Testis (tissue), 2 donors: ENCODE data around the gene PPP1R26.

Experiments
- POLR2A ChIP-seq: fragments of 450-650 bp; IDR thresholded peaks from one replicate; pipeline ENCODE4 v1.6.1; 2017; ENCODE audit warnings: antibody characterized with exemption, mild to moderate bottlenecking, moderate library complexity
- TF ChIP-seq, protein P1 (sequence below), 3 experiments: fragments of 450-650 bp in 2 of 3; fragments of 200-600 bp in 1 of 3; sonication (generic) in 1 of 3; IDR thresholded peaks; one replicate each; pipeline ENCODE4 v1.5.1; 2016 to 2019; ENCODE audit warnings: antibody characterized with exemption in 3 of 3, mild to moderate bottlenecking in 2 of 3, moderate library complexity in 1 of 3

GRCh38 chr9:135478829-135479468 is 633 bp upstream of the PPP1R26 start:
- TF ChIP-seq, protein P1, sequence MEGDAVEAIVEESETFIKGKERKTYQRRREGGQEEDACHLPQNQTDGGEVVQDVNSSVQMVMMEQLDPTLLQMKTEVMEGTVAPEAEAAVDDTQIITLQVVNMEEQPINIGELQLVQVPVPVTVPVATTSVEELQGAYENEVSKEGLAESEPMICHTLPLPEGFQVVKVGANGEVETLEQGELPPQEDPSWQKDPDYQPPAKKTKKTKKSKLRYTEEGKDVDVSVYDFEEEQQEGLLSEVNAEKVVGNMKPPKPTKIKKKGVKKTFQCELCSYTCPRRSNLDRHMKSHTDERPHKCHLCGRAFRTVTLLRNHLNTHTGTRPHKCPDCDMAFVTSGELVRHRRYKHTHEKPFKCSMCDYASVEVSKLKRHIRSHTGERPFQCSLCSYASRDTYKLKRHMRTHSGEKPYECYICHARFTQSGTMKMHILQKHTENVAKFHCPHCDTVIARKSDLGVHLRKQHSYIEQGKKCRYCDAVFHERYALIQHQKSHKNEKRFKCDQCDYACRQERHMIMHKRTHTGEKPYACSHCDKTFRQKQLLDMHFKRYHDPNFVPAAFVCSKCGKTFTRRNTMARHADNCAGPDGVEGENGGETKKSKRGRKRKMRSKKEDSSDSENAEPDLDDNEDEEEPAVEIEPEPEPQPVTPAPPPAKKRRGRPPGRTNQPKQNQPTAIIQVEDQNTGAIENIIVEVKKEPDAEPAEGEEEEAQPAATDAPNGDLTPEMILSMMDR (IDR thresholded peaks at IDR 0.05) = no peak
- no peak for TF ChIP-seq POLR2A
